WTC11 (cell line): ENCODE data around the gene MFGE8. TPM values are rescaled to one million over a fixed set of nuclear protein-coding genes. Genes with fewer than 3 reads are reported as not detected.
"Not testable (repeated sequence)": the region's sequence is repeated elsewhere in the genome, so short reads cannot be mapped to it uniquely, and the experiment has no call there.

Source experiments
- ATAC-seq: fragments of 200-7000 bp; cut with Tn5 transposase; 2 replicates; pipeline ENCODE4 v1.10.0; 2021; ENCODE audit warnings: mild to moderate bottlenecking, moderate library complexity
- CTCF ChIA-PET: fragments of 300-600 bp; sonication (Branson Sonifier 250); formaldehyde crosslinking; loops from one replicate; lab custom pipeline; 2021; ENCODE audit warnings: antibody characterized with exemption; lab: Charles Lee
- POLR2A ChIA-PET: fragments of 350-600 bp; sonication (Branson Sonifier 250); formaldehyde crosslinking; loops from one replicate; lab custom pipeline; 2021; ENCODE audit warnings: antibody characterized with exemption; lab: Charles Lee
- DNase-seq: peaks from one replicate; pipeline ENCODE4 v3.0.0; 2021; ENCODE audit warnings: low spot score
- H3K27ac Mint-ChIP-seq: 2 replicates; pipeline ENCODE4 v1.8.0; 2021; ENCODE audit warnings: mixed read lengths
- H3K27me3 Mint-ChIP-seq: 2 replicates; pipeline ENCODE4 v1.8.0; 2021; ENCODE audit warnings: low read depth, mild to moderate bottlenecking, moderate library complexity, mixed read lengths
- H3K36me3 Mint-ChIP-seq: 2 replicates; pipeline ENCODE4 v1.8.0; 2021; ENCODE audit warnings: mixed read lengths
- H3K4me1 Mint-ChIP-seq: 2 replicates; pipeline ENCODE4 v1.8.0; 2022; ENCODE audit warnings: mixed read lengths
- H3K4me3 Mint-ChIP-seq: 2 replicates; pipeline ENCODE4 v1.8.0; 2021; ENCODE audit warnings: mild to moderate bottlenecking, moderate library complexity, mixed read lengths
- H3K9me3 Mint-ChIP-seq: 2 replicates; pipeline ENCODE4 v1.8.0; 2021; ENCODE audit warnings: mixed read lengths
- GABPB1 ChIP-seq: sonication (generic); formaldehyde crosslinking; IDR thresholded peaks from 2 replicates; pipeline ENCODE4 v1.8.1; 2023; ENCODE audit warnings: mild to moderate bottlenecking, missing genetic modification reagents
- JUN ChIP-seq: sonication (generic); formaldehyde crosslinking; IDR thresholded peaks from 2 replicates; pipeline ENCODE4 v1.8.0; 2023; ENCODE audit warnings: mild to moderate bottlenecking, missing genetic modification reagents
- OVOL2 ChIP-seq: fragments of 250-450 bp; sonication (Bioruptor Pico); IDR thresholded peaks from 2 replicates; pipeline ENCODE4 v1.9.0; 2021; ENCODE audit warnings: mild to moderate bottlenecking, borderline replicate concordance
- SP1 ChIP-seq: sonication (generic); formaldehyde crosslinking; conservative IDR thresholded peaks from 2 replicates; pipeline ENCODE4 v1.8.1; 2022; ENCODE audit warnings: missing genetic modification reagents
- total RNA-seq: library from RNA; stranded (reverse); gene quantifications from 3 replicates; pipeline ENCODE4 v1.2.3, GENCODE V29; 2021
- TF ChIP-seq, protein P1 (sequence below): sonication (generic); formaldehyde crosslinking; IDR thresholded peaks from 2 replicates; pipeline ENCODE4 v1.8.1; 2023; ENCODE audit warnings: mild to moderate bottlenecking, missing genetic modification reagents, moderate library complexity
- TF ChIP-seq, protein P2 (sequence below): sonication (generic); formaldehyde crosslinking; conservative IDR thresholded peaks from 2 replicates; pipeline ENCODE4 v1.8.1; 2023; ENCODE audit warnings: mild to moderate bottlenecking, low read depth, missing genetic modification reagents, moderate library complexity
- TF ChIP-seq, protein P3 (sequence below): sonication (generic); formaldehyde crosslinking; IDR thresholded peaks from 2 replicates; pipeline ENCODE4 v1.8.0; 2022; ENCODE audit warnings: mild to moderate bottlenecking, missing genetic modification reagents

MFGE8 gene
- total RNA-seq, 1 experiment from 2014 or later: 719 TPM

DNA sequence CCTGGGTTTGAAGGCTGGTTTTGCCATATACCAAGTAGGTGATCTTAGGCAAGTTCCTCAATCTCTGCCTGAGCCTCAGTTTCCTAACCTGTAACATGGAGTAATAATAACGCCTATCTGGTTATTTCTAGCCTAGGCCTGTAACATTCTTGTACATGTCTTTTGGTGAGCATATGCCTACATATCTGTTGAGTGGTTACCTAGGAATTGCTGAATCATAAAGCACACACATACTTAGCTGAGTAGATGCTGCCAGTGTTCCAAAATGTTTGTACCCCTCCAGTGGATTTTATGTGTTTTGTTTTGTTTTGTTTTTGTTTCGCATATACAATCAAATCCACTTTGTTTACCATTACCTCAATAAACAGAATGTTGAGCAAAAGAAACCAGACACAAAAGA lies 17.4 kb upstream of the MFGE8 start:
- DNase-seq: no peak
- ChIA-PET CTCF (no interaction called here), POLR2A (no interaction called here)
- H3K36me3 Mint-ChIP-seq: peaks cover 67% of the 10 kb centered on the region
- H3K27me3 Mint-ChIP-seq: peaks cover 7% of the 10 kb centered on the region
- H3K4me3 Mint-ChIP-seq: no peak overlapping the region
- TF ChIP-seq, protein P1, sequence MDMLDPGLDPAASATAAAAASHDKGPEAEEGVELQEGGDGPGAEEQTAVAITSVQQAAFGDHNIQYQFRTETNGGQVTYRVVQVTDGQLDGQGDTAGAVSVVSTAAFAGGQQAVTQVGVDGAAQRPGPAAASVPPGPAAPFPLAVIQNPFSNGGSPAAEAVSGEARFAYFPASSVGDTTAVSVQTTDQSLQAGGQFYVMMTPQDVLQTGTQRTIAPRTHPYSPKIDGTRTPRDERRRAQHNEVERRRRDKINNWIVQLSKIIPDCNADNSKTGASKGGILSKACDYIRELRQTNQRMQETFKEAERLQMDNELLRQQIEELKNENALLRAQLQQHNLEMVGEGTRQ (CRISPR knock-in tag): no peak
- TF ChIP-seq, protein P2, sequence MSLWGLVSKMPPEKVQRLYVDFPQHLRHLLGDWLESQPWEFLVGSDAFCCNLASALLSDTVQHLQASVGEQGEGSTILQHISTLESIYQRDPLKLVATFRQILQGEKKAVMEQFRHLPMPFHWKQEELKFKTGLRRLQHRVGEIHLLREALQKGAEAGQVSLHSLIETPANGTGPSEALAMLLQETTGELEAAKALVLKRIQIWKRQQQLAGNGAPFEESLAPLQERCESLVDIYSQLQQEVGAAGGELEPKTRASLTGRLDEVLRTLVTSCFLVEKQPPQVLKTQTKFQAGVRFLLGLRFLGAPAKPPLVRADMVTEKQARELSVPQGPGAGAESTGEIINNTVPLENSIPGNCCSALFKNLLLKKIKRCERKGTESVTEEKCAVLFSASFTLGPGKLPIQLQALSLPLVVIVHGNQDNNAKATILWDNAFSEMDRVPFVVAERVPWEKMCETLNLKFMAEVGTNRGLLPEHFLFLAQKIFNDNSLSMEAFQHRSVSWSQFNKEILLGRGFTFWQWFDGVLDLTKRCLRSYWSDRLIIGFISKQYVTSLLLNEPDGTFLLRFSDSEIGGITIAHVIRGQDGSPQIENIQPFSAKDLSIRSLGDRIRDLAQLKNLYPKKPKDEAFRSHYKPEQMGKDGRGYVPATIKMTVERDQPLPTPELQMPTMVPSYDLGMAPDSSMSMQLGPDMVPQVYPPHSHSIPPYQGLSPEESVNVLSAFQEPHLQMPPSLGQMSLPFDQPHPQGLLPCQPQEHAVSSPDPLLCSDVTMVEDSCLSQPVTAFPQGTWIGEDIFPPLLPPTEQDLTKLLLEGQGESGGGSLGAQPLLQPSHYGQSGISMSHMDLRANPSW (CRISPR knock-in tag): no peak
- TF ChIP-seq GABPB1 (CRISPR knock-in tag) (no peak), JUN (CRISPR knock-in tag) (no peak), OVOL2 (no peak), SP1 (CRISPR knock-in tag) (no peak)
- TF ChIP-seq, protein P3, sequence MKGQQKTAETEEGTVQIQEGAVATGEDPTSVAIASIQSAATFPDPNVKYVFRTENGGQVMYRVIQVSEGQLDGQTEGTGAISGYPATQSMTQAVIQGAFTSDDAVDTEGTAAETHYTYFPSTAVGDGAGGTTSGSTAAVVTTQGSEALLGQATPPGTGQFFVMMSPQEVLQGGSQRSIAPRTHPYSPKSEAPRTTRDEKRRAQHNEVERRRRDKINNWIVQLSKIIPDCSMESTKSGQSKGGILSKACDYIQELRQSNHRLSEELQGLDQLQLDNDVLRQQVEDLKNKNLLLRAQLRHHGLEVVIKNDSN (CRISPR knock-in tag): no peak
- ATAC-seq: no peak
- no peak overlapping the region for H3K27ac Mint-ChIP-seq
- H3K9me3 Mint-ChIP-seq: peaks cover 82% of the 10 kb centered on the region
- peaks cover 6% of the 10 kb centered on the region for H3K4me1 Mint-ChIP-seq

DNA sequence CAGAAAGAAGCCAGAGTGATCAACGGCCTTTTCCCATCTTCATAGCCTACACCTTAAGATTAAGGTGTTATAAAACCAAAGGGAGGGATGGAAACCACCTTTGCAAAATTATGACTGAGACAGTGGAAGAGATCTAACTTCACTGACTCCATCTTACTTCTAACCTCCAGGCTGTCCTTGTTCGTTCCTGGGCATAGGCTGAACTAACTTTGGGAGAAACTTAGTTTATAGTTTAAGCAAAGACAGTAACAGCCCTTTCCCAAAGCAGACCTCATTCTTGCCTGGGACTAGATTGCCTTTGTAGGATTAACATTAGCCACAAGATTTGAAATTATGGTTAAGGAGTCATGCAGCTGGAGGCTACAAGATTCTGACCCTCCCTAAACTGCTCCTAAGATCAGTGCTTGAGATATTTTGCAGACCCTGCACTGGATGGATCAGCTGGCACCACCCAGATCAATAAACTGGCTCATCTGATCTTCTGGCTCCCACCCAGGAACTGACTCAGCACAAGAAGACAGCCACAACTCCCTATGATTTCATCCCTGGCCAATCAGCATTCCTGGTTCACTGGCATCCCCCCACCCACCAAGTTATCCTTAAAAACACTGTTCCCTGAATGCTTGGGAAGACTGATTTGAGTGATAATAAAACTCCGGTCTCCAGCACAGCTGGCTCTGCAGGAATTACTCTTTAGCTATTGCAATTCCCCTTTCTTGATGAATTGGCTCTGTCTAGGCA lies 16.3 kb upstream of the MFGE8 start:
- ATAC-seq, DNase-seq, H3K4me3 Mint-ChIP-seq, H3K27me3 Mint-ChIP-seq, CTCF ChIA-PET, H3K27ac Mint-ChIP-seq, POLR2A ChIA-PET, H3K4me1 Mint-ChIP-seq: not testable (repeated sequence)
- H3K9me3 Mint-ChIP-seq: peaks cover 82% of the 10 kb centered on the region
- peaks cover 60% of the 10 kb centered on the region for H3K36me3 Mint-ChIP-seq

DNA sequence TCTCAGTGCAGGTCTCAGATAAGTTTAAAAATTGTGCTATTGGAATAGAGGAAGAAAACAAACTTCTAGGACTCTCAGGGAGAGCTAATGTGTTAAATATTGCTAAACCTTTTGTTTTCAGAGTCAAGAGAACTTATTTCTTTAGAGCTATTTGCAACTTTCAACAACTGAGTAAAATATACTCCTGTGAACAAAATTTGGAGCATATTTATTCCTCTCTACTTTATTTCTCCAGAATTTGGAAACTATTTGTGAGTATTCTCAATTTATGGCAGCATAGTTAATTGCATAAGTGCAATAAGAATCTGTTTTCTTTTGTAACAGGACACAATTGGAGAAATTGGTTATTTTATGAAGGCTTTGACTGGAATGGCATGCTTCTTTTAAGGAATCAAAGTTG lies 15.0 kb upstream of the MFGE8 start:
- Mint-ChIP-seq H3K9me3 (peaks cover 73% of the 10 kb centered on the region), H3K36me3 (peaks cover 48% of the 10 kb centered on the region)
- DNase-seq, H3K4me3 Mint-ChIP-seq, H3K27me3 Mint-ChIP-seq, H3K4me1 Mint-ChIP-seq, CTCF ChIA-PET, H3K27ac Mint-ChIP-seq, POLR2A ChIA-PET, ATAC-seq: not testable (repeated sequence)

DNA sequence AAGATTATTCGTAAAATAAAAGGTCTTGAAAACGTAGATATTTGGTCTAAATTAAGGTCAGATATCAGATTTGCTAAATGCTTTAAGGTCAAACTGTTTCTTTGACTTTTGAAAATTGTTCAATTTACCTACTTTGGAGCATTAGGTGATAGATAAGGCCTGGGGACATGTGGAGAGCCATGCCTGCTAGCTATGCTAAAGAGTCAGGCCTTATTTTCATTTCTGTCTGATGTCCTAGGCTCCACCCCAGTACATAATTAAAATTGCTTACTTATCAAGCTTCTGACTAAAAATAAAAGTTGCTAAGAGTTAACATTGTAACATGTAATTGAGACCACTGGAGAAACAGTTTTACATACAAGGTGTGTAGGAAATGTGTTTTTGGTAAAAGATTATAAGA lies 12.5 kb upstream of the MFGE8 start:
- POLR2A ChIA-PET: not testable (repeated sequence)

DNA sequence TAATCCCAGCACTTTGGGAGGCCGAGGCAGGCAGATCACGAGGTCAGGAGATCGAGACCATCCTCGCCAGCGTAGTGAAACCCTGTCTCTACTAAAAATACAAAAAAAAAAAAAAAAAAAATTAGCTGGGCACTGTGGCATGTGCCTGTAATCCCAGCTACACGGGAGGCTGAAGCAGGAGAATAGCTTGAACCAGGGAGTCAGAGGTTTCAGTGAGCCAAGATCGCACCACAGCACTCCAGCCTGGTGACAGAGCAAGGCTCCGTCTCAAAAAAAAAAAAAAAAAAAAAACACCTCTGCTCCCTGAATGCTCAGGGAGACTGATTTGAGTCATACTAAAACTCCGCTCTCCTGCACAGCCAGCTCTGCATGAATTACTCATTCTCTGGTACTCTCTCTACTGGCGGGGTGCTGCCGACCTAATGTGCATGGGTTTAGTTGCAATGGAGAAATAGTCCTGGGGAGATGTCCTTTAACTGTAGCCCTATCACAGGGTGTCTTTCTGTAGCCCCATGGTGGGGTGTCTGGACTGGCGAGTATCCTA lies 7.8 kb upstream of the MFGE8 start:
- H3K27me3 Mint-ChIP-seq, H3K27ac Mint-ChIP-seq, H3K4me3 Mint-ChIP-seq, DNase-seq, H3K36me3 Mint-ChIP-seq, ATAC-seq: not testable (repeated sequence)
- CTCF ChIA-PET: interaction anchor here (0.7 to 1.2 kb wide), 2 partner anchors 16 to 83 kb away, joined by 4 to 5 read pairs; no protein-coding TSS in a partner anchor
- H3K9me3 Mint-ChIP-seq: peaks cover 19% of the 10 kb centered on the region
- peaks cover 11% of the 10 kb centered on the region for H3K4me1 Mint-ChIP-seq
- POLR2A ChIA-PET: interaction anchor here (0.6 to 1.2 kb wide), 4 partner anchors 16 to 951 kb away, joined by 3 to 7 read pairs (median 4); no protein-coding TSS in a partner anchor

More for the DNA sequence above, 12.5 kb upstream of the MFGE8 start:
- H3K4me3 Mint-ChIP-seq, H3K27ac Mint-ChIP-seq, ATAC-seq, CTCF ChIA-PET, DNase-seq, H3K27me3 Mint-ChIP-seq, H3K4me1 Mint-ChIP-seq: not testable (repeated sequence)
- Mint-ChIP-seq H3K9me3 (peaks cover 52% of the 10 kb centered on the region), H3K36me3 (peaks cover 39% of the 10 kb centered on the region)
